ENCODE results near the gene SNRNP25. TPM values are rescaled to one million over a fixed set of nuclear protein-coding genes. Genes with fewer than 3 reads are reported as not detected.

The SNRNP25 gene
- total and polyA plus RNA-seq, 2 of the 8 experiments (the other 6 are each of a cell fraction or from before 2014, with no cell fraction given) = 53.0 to 58.4 TPM

DNA sequence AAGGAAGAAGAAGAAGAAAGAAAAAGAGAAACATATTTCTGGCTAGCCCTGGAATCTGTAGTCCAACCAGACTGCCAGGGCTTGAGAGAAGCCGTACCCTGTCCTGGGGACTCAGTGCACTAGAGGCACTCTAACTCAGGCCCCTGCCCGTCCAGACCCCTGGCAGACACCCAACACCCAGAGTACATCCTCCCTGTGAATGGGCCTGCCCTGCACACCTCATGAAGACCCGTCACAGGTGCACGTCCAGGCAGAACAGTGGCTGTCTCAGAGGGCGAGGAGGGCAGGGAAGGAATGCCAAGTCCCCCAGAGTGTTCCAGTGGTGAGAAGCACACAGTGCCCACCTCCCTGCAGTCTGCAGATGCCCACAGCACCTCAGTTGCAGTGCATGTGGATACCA lies 47.4 kb downstream of the SNRNP25 start (continued):
- TF ChIP-seq PHF8 (conservative IDR thresholded peaks at IDR 0.05; ENCODE audit: low read depth, low read length) (no peak), JUND (IDR thresholded peaks at IDR 0.05; ENCODE audit: low read length) (no peak), POLR2A (IDR thresholded peaks at IDR 0.05; ENCODE audit: control extremely low read depth in 1 of 2, low read depth in 2 of 2, low read length in 2 of 2) (no peak), CTCF (IDR thresholded peaks at IDR 0.05; ENCODE audit: control extremely low read depth in 1 of 3, insufficient read depth in 1 of 3, low read depth in 1 of 3, low read length in 3 of 3) (no peak)
